ENCODE data around the gene GHR. TPM values are rescaled to one million over a fixed set of nuclear protein-coding genes. Genes with fewer than 3 reads are reported as not detected.

GHR gene
- total RNA-seq, 4 donors from 2014 or later: 10.9 to 14.9 (median 14.2) TPM

DNA sequence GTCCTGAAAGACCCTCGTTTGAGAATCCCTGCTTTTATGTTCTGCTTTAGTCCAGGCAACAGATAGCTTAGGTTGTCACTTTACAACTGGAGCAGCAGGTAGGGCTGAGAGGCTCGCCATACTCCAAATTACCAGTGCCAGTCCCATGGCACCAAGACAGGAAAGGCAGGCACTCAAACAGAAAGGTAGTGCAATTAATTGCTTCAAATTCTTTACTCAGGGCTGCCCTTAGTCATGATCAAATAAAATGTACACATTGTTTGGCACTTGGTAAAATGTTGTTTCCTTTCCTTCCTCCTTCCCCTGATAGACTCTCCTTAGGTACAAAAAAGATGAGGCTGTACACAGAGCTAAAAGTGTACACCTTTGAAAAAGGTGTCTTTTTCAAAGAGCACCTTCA, 217.6 kb downstream of the GHR start:
- WGBS, 2 donors: 94 to 97% methylated on average over 2 of the region's 2 CpGs
- TF ChIP-seq, protein P1, sequence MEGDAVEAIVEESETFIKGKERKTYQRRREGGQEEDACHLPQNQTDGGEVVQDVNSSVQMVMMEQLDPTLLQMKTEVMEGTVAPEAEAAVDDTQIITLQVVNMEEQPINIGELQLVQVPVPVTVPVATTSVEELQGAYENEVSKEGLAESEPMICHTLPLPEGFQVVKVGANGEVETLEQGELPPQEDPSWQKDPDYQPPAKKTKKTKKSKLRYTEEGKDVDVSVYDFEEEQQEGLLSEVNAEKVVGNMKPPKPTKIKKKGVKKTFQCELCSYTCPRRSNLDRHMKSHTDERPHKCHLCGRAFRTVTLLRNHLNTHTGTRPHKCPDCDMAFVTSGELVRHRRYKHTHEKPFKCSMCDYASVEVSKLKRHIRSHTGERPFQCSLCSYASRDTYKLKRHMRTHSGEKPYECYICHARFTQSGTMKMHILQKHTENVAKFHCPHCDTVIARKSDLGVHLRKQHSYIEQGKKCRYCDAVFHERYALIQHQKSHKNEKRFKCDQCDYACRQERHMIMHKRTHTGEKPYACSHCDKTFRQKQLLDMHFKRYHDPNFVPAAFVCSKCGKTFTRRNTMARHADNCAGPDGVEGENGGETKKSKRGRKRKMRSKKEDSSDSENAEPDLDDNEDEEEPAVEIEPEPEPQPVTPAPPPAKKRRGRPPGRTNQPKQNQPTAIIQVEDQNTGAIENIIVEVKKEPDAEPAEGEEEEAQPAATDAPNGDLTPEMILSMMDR (IDR thresholded peaks at IDR 0.05): no peak
- TF ChIP-seq POLR2A (IDR thresholded peaks at IDR 0.05): no peak
- Histone ChIP-seq H3K27ac (no peak overlapping the region), H3K27me3 (no peaks in the 10 kb centered on the region), H3K9me3 (no peaks in the 10 kb centered on the region), H3K4me3 (replicated peaks in 1 of 3) (no peak overlapping the region), H3K4me1 (no peaks in the 10 kb centered on the region), H3K36me3 (no peaks in the 10 kb centered on the region)
- no peak for DNase-seq
- intact Hi-C loops (cut with DNase I): no loop called here

DNA sequence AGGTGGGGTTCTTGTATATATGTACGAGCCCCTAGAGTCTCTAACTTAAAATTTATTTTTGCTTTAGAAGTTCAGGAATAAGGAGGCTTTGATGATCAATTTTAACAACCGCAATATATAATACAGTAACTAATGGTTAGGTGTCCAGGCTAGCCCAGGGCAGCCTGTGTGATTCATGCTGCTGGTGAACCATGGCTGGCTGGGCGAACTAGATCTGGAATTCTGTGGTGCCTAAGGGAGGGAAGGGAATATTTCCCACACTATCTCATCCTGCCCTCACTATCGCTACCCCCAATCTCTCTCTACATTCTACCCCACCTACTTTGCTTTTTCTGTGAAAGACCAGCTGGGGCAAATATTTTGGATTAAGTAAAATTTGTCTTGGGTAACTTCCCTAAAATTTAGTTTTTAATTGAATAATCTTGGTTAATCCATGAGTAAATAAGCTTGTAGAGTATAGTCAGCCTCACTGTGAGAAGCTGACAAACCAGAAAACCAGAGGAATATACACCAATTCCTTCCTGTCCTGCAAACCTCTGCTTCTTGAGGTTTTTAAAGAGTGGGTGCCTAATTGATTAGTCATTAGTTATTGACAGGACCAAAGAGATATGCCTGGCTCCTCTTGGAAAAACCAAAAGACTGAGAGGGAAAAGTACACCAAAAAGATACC, 218.2 kb downstream of the GHR start:
- Histone ChIP-seq H3K36me3 (no peaks in the 10 kb centered on the region), H3K27ac (no peak overlapping the region), H3K4me1 (no peaks in the 10 kb centered on the region), H3K27me3 (no peaks in the 10 kb centered on the region), H3K9me3 (no peaks in the 10 kb centered on the region), H3K4me3 (replicated peaks in 1 of 3) (no peak overlapping the region)
- WGBS, 2 donors: 95 to 98% methylated on average over 4 of the region's 4 CpGs
- TF ChIP-seq, protein P1 (IDR thresholded peaks at IDR 0.05): no peak
- no peak for TF ChIP-seq POLR2A (IDR thresholded peaks at IDR 0.05)
- no peak for DNase-seq
- intact Hi-C loops (cut with DNase I): no loop called here

DNA sequence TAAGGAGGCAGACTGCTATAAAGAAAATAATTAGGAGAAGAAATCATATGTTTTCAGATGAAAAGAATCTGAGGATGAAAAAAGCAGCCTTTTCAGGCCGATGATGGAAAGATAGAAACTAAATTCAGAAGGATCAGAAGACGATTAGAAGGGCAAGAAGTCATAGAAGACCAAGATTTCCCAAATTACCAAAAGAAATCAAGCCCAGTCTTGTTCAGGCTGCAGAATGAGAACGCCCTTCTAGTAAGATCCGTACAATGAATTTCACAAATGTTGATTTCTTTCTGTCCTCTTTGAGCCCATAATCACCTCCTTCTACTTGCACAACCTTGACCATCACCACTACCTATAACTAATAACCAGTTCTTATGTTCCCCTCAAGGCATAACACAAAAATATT, 218.8 kb downstream of the GHR start:
- H3K27me3 ChIP-seq: no peaks in the 10 kb centered on the region
- H3K27ac ChIP-seq: no peak overlapping the region
- H3K36me3 ChIP-seq: no peaks in the 10 kb centered on the region
- intact Hi-C loops (cut with DNase I): no loop called here
- H3K4me1 ChIP-seq: no peaks in the 10 kb centered on the region
- no peaks in the 10 kb centered on the region for H3K9me3 ChIP-seq
- no peak for DNase-seq
- TF ChIP-seq, protein P1 (IDR thresholded peaks at IDR 0.05): no peak
- no peak for TF ChIP-seq POLR2A (IDR thresholded peaks at IDR 0.05)
- H3K4me3 ChIP-seq (replicated peaks in 1 of 3): no peak overlapping the region
- WGBS, 2 donors: 91% methylated on average over 4 of the region's 4 CpGs

DNA sequence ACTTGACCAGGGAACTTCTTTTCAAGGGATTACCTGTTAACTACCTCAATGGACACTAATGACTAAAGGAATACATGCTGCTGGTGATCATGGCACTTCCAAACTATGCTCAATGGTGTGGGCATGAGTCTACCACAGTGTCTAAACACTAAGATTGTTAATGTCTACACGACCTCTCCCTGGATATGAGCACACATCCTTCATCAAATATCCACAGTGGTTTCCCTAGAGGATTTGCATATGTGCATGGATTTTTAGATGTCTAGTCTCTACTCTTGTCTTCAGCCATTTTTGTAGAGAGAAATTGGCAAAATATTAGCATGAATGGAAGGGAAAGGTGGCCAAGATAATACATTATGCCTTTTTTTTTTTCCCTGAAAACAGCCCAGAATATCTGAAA, 220.1 kb downstream of the GHR start:
- WGBS, 2 donors: 81 to 91% methylated on average over 1 of the region's 1 CpG
- Histone ChIP-seq H3K27ac (no peak overlapping the region), H3K9me3 (no peaks in the 10 kb centered on the region), H3K27me3 (no peaks in the 10 kb centered on the region), H3K36me3 (no peaks in the 10 kb centered on the region), H3K4me1 (no peaks in the 10 kb centered on the region), H3K4me3 (replicated peaks in 1 of 3) (no peak overlapping the region)
- TF ChIP-seq, protein P1 (IDR thresholded peaks at IDR 0.05): no peak
- no peak for TF ChIP-seq POLR2A (IDR thresholded peaks at IDR 0.05)
- intact Hi-C loops (cut with DNase I): no loop called here
- no peak for DNase-seq

DNA sequence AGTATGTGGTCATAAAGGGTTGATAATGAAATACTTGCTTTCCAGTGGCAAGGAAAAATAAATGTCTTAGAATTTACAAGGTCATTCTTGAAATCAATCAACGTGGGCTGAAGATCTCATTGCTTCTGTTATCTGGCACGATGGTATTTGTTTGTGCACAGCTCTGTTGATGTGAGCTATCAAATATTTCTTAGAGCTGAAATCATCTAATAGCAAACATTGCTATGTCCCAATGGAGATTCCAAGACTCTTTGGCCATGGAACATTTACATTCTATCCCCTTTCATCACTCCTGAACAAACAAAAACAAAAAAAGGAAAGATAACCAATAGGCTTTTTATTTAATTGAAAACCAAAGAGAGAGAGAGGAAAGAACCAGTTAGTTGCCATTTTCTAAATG, 221.9 kb downstream of the GHR start:
- TF ChIP-seq, protein P1 (IDR thresholded peaks at IDR 0.05): no peak
- no peak for TF ChIP-seq POLR2A (IDR thresholded peaks at IDR 0.05)
- H3K9me3 ChIP-seq: no peaks in the 10 kb centered on the region
- H3K27ac ChIP-seq: no peak overlapping the region
- no peak for DNase-seq
- no peaks in the 10 kb centered on the region for H3K4me1 ChIP-seq
- intact Hi-C loops (cut with DNase I): no loop called here
- no peak overlapping the region for H3K4me3 ChIP-seq (replicated peaks in 1 of 3)
- 62 to 72% methylated on average over 2 of the region's 2 CpGs for WGBS, 2 donors
- no peaks in the 10 kb centered on the region for H3K27me3 ChIP-seq
- no peaks in the 10 kb centered on the region for H3K36me3 ChIP-seq
